RWPE1 (cell line): Measurements from ENCODE around the gene UBN2.
A peak's percentile ranks its signal among the peaks of the same experiment; 100 is the strongest.
"Not testable (repeated sequence)": the region's sequence is repeated elsewhere in the genome, so short reads cannot be mapped to it uniquely, and the experiment has no call there.

Experiments
- CTCF ChIA-PET: fragments of 350-600 bp; sonication (Branson Sonifier 250); formaldehyde crosslinking; extraction: SDS; loops from one replicate; lab custom pipeline; 2021; lab: Yijun Ruan, JAX
- POLR2A ChIA-PET: fragments of 400-600 bp; formaldehyde crosslinking; extraction: SDS; loops from one replicate; lab custom pipeline; 2020; ENCODE audit warnings: antibody characterized with exemption; ENCODE audit not compliant: low non-redundant PET; lab: Yijun Ruan, JAX
- DNase-seq: peaks from one replicate; pipeline ENCODE4 v3.0.0; 2012; ENCODE audit warnings: low spot score
- H3K27ac ChIP-seq: fragments of 450-650 bp; 2 replicates; pipeline ENCODE4 v1.5.1; 2017
- TF ChIP-seq, protein P1 (sequence below): fragments of 450-650 bp; conservative IDR thresholded peaks from 2 replicates; pipeline ENCODE4 v1.5.1; 2017; ENCODE audit warnings: low read depth, mild to moderate bottlenecking

The UBN2 gene

GRCh38 chr7:139299296-139299695 lies 68.3 kb downstream of the UBN2 start:
- no peak overlapping the region for H3K27ac ChIP-seq
- POLR2A ChIA-PET = no interaction called here
- CTCF ChIA-PET = no interaction called here
- DNase-seq = no peak
- TF ChIP-seq, protein P1, sequence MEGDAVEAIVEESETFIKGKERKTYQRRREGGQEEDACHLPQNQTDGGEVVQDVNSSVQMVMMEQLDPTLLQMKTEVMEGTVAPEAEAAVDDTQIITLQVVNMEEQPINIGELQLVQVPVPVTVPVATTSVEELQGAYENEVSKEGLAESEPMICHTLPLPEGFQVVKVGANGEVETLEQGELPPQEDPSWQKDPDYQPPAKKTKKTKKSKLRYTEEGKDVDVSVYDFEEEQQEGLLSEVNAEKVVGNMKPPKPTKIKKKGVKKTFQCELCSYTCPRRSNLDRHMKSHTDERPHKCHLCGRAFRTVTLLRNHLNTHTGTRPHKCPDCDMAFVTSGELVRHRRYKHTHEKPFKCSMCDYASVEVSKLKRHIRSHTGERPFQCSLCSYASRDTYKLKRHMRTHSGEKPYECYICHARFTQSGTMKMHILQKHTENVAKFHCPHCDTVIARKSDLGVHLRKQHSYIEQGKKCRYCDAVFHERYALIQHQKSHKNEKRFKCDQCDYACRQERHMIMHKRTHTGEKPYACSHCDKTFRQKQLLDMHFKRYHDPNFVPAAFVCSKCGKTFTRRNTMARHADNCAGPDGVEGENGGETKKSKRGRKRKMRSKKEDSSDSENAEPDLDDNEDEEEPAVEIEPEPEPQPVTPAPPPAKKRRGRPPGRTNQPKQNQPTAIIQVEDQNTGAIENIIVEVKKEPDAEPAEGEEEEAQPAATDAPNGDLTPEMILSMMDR = no peak

DNA sequence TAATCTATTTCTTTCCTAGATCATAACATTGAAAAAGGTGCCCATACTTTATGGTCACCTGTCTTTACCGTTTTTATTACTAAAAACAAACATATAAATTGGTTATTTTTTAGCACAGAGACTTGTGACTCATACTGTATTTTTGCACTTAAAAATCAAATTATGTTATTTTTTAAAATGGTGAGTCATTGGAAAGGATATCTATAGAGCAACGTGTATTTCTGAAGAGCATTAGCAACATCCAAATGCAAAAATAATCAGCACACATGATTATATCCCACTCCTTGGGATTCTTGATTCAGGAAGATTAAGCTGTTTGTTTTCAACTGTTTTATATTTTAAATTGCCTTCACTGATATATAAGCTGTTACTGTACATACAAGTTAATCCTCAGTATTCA lies 69.4 kb downstream of the UBN2 start:
- no peak for DNase-seq
- POLR2A ChIA-PET = no interaction called here
- CTCF ChIA-PET = no interaction called here
- no peak overlapping the region for H3K27ac ChIP-seq
- TF ChIP-seq, protein P1 = no peak

- TF ChIP-seq, protein P1 = no peak
- ChIA-PET POLR2A (no interaction called here), CTCF (no interaction called here)
- no peak overlapping the region for H3K27ac ChIP-seq
- DNase-seq = no peak
Observed at GRCh38 chr7:139304517-139304916, 73.5 kb downstream of the UBN2 start.

GRCh38 chr7:139317939-139318505 lies 87.0 kb downstream of the UBN2 start:
- H3K27ac ChIP-seq = no peak overlapping the region
- CTCF ChIA-PET = interaction anchor here (0.7 kb wide), 1 partner anchor 192 kb away, joined by 4 read pairs; no protein-coding TSS in a partner anchor
- no peak for DNase-seq

GRCh38 chr7:139321071-139321745 lies 90.2 kb downstream of the UBN2 start:
- CTCF ChIA-PET = no interaction called here
- TF ChIP-seq, protein P1 = no peak
- POLR2A ChIA-PET = no interaction called here
- DNase-seq = no peak
- H3K27ac ChIP-seq = no peak overlapping the region

More at GRCh38 chr7:139317939-139318505, 87.0 kb downstream of the UBN2 start:
- TF ChIP-seq, protein P1 = no peak
- POLR2A ChIA-PET = no interaction called here

DNA sequence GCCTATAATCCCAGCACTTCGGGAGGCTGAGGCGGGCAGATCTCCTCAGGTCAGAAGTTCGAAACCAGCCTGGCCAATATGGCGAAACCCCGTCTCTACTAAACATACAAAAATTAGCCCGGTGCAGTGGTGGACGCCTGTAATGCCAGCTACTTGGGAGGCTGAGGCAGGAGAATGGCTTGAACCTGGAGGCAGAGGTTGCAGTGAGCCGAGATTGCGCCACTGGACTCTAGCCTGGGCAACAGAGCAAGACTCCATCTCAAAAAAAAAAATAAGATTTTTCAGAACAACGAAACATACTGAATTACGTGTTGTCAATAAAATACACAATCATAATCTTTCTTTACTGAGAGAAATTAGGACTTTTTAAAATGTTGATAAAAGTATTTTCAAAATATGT lies 93.7 kb downstream of the UBN2 start:
- POLR2A ChIA-PET, DNase-seq, CTCF ChIA-PET, H3K27ac ChIP-seq: not testable (repeated sequence)

DNA sequence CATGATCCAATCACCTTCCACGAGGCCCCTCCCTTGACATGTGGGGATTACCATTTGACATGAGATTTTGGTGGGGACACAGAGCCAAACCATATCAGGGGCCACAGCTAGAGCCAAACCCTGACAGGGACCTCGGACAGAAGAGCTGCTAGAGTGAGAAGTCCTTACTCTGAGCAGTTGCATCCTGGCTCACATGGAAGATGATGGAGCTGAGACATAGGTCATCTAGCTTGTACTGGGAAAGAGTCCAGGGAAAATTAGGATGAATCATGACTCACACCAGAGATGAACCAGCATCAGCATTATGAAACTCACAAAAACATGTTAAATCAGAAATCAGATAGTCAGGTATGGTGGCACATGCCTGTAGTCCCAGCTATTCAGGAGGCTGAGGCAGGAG lies 97.3 kb downstream of the UBN2 start:
- CTCF ChIA-PET = no interaction called here
- DNase-seq = peak; percentile 69
- POLR2A ChIA-PET = no interaction called here
- TF ChIP-seq, protein P1 = no peak
- no peak overlapping the region for H3K27ac ChIP-seq
